ENCODE results near the gene MPL. TPM values are rescaled to one million over a fixed set of nuclear protein-coding genes. Genes with fewer than 3 reads are reported as not detected.

MPL gene
- total and polyA plus RNA-seq, 2 of the 8 experiments (the other 6 are each of a cell fraction or from before 2014, with no cell fraction given): 0.08 TPM; not detected in 1

DNA sequence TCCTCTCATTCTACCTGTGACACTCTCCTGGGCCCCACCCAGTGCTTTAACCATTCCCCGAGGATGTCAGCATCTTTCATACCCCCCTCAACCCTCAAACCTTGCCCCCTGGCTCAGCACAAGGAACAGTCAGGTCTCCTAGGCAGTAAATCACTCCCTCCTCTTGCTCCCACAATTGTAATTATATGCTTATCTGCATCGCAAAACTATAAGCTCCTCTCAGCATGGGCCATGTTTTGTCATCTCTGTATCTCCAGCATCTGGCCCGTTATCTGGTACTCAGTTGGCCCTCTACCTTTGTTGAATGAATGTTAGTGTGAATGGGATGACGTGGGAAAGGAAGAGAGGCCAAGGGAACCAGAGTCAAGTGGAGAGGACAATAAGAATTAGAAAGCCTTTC is 32.9 kb downstream of the MPL start (continued):
- no peak for TF ChIP-seq HDAC2 (IDR thresholded peaks at IDR 0.05; ENCODE audit: borderline replicate concordance in 1 of 2, low read depth in 2 of 2, low read length in 2 of 2)
- TF ChIP-seq, protein P1, sequence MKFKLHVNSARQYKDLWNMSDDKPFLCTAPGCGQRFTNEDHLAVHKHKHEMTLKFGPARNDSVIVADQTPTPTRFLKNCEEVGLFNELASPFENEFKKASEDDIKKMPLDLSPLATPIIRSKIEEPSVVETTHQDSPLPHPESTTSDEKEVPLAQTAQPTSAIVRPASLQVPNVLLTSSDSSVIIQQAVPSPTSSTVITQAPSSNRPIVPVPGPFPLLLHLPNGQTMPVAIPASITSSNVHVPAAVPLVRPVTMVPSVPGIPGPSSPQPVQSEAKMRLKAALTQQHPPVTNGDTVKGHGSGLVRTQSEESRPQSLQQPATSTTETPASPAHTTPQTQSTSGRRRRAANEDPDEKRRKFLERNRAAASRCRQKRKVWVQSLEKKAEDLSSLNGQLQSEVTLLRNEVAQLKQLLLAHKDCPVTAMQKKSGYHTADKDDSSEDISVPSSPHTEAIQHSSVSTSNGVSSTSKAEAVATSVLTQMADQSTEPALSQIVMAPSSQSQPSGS (IDR thresholded peaks at IDR 0.05; ENCODE audit: low read length): no peak
